Activated CD4-positive, alpha-beta T cell treated with anti-CD3 and anti-CD28 coated beads, Interleukin-2, amount 50 U/mL, for 16 hours (primary cell): Measurements from ENCODE around the gene IL6.
"Not testable (repeated sequence)": the region's sequence is repeated elsewhere in the genome, so short reads cannot be mapped to it uniquely, and the experiment has no call there.

Experiments
- DNase-seq: peaks from one replicate; pipeline ENCODE4 v3.0.0-alpha.2; 2020

Gene IL6

DNA sequence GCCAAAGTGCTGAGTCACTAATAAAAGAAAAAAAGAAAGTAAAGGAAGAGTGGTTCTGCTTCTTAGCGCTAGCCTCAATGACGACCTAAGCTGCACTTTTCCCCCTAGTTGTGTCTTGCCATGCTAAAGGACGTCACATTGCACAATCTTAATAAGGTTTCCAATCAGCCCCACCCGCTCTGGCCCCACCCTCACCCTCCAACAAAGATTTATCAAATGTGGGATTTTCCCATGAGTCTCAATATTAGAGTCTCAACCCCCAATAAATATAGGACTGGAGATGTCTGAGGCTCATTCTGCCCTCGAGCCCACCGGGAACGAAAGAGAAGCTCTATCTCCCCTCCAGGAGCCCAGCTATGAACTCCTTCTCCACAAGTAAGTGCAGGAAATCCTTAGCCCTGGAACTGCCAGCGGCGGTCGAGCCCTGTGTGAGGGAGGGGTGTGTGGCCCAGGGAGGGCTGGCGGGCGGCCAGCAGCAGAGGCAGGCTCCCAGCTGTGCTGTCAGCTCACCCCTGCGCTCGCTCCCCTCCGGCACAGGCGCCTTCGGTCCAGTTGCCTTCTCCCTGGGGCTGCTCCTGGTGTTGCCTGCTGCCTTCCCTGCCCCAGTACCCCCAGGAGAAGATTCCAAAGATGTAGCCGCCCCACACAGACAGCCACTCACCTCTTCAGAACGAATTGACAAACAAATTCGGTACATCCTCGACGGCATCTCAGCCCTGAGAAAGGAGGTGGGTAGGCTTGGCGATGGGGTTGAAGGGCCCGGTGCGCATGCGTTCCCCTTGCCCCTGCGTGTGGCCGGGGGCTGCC lies at the start of gene IL6:
Gene IL6 (plus strand): TSS at position 294 of the 807 bp plus-strand sequence. CDS start 63 bp downstream, at position 357.
- no peak for DNase-seq

DNA sequence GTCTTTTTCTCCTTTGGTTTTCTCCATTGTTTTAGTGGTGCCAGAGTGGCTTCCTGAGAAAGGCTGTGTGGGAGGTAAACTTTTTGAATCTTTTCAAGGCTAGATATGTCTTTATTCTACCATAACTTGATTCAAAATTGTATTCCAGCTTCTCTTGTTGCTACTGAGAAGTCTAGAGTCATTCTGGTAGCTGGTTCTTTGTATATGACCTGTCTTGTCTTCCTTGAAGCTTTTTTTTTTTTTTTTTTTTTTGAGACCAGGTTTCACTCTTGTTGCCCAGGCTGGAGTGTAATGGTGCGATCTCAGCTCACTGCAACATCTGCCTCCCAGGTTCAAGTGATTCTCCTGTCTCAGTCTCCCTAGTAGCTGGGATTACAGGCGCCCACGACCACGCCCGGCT lies 49.7 kb upstream of the IL6 start:
- peak; percentile 72 for DNase-seq

DNA sequence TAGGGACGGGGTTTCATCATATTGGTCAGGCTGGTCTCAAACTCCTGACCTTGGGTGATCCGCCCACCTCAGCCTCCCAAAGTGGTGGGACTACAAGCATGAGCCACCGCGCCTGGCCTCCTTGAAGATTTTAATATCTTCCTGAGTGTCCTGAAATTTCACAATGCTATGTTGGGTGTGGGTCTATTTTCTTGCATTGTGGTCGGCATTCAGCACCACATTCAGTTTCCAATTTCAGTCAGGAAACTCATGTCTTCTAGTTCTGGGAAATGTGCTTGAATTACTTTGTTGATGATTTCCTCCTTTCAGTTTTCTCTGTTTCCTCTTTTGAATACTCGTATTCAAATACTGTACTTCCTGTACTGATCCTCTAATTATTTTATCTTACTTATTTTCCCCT lies 49.3 kb upstream of the IL6 start:
- DNase-seq, result peak; percentile 68

DNA sequence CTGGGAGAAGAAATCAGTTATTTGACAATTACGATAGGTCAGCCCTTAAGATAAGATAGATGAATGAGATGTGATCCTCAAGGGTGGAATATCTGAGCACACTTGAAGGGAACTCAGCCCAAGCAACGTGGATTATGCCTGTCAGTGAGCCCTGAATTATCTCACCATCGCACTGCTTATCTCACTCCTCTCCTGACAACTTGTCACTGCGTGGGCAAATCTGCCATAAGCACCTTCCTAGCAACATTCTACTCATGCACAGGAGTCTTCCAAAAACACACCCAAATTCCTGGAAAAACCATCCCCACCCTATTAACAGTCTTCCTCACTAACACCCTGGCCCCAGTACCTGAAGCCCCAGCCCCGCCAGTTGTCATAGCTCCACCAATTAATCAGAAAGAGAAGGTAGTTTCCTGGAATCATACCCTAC lies 46.5 kb upstream of the IL6 start:
- DNase-seq, result peak; percentile 51

DNA sequence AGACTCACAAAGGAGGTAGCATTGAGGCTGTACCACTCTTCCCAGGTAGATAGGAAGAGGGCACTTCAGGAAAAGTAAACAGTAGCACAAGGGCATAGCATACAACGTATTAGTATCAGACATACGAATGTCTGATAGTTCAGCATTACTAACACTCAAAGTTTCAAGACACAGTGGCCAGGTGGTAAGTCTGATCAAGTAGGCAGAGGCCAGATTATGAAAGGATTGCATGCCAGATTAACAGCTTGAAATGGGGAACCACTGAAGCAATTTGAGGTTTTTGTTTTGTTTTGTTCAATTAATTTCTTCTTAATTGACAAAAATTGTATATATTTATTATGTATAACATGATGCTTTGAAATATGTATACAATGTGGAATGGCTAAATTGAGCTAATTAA lies 45.7 kb upstream of the IL6 start:
- no peak for DNase-seq

DNA sequence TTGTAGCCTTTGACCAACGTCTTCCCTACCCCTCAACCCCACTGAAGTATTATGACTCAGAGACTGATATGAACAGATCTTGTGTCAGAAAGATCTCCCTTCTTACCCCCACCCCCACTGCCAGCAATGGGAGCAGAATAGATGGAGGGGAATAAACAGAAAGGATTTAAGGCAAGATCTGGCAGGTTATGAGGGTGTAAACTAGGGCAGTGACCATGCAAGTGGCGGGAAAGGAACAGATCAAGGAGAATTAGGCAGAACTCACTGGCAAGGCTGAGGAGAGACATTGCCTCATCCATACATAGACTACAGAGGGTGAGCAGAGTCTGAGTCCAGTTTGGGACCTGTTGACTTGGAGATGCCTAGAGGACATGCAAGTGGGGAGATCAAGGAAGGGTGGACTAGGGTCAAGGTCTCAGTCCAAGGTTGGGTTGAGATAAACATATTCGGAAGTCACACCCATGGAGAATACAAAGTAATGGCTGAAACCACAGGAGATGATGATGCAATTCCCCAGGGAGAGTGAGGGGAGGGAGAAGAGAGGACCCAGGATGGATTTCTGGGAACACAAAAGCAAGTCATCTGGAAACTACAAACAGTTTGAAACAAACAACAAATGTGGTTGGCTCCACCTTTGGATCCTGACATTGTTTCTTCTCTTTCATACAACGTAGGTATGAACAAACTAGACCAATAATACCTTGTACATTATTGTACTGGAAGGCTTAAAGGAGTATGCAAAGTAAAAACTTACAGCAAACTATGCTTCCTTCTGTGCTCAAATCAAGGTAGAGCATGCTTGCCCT lies 44.9 kb upstream of the IL6 start:
- DNase-seq, result no peak

DNA sequence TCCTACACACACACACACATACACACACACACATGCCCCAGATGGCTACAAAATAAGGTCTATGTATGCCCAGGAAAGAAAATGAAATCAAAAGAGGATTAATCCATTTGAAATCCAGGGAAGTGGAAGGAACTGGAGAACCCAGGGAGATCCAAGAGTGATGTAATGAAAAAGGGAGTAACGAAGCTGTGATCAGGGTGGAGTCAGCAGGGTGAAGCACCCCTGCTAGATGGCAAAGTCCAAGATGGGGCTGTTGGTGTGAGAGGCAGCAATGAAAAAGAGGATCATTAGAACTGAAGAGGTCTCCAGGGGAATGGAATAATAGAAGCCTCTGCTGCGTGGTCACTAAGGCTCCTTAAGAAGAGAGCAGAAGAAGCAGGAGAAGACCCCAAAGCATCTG lies 43.6 kb upstream of the IL6 start:
- DNase-seq, result no peak

DNA sequence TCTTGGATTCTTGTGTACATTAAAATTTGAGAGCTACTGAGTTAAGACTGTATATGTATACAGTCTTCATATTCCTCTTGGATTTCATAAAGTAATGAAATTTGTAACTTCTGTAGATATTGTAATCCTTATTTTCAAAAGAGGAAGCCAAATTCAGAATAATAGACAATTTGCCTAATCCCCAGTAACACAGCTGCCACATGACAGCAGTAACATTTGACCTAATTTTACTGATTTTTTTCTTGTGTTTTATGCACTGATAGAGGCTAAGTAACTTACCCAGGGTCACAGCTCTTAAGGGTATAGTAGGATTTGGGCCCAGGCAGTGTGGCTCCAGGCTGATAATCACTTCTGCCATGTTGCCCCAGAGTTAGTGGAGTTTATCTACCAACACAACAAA lies 40.4 kb upstream of the IL6 start:
- no peak for DNase-seq

DNA sequence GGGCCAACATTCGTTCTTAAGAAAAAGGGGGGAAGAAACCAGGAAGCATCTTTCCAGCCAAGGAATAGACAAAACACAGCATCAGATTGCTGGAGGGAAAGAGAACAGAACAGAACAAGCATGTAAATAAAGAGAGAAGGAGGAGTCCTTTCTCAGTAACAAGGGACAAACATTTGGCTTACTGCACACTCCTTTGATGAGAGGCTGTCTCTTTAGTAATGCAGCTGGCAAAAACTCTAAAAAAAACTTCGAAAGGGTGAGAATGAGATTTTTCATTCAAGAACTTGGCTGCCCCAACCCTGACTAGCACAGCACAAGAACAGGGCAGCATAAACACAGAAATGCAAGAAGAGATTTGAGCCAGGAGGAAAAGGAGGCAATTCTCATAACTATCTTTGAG lies 38.9 kb upstream of the IL6 start:
- DNase-seq, result no peak

DNA sequence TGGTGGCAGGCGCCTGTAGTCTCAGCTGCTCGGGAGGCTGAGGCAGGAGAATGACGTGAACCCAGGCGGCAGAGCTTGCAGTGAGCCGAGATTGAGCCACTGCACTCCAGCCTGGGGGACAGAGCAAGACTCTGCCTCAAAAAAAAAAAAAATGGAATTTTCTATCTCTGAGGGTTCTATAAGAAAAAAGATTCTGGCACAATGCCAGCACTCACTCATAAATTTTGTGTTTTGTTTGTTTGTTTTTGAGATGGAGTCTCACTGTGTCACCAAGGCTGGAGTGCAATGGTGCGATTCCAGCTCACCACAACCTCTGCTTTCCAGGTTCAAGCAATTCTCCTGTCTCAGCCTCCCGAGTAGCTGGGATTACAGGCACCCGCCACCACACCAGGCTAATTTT lies 38.1 kb upstream of the IL6 start:
- not testable (repeated sequence) for DNase-seq

DNA sequence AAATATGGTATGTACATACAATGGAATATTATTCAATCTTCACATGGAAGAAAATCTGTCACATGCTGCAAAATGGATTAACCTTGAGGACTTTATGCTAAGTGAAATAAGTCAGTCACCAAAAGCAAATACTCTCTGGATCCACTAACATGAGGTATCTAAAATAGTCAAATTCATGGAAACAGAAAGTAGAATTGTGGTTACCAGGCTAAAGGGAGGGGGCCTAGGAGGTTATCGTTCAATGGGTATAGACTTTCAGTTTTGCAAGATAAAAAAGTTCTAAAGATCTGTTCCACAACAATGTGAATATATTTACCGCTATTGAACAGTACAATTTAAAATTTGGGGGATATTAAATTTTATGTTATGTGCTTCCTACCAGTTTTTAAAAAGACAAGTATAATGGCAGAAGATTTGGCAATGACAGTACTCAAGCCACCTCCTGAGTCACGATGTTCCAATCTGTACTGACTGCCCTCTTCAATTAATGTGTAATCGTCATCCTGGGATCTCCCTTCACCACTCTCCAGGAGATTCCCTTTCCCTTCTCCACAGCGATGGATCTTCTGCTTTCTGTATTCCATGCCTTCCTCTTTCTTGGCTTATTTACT lies 32.3 kb upstream of the IL6 start:
- DNase-seq, result peak; percentile 48

DNA sequence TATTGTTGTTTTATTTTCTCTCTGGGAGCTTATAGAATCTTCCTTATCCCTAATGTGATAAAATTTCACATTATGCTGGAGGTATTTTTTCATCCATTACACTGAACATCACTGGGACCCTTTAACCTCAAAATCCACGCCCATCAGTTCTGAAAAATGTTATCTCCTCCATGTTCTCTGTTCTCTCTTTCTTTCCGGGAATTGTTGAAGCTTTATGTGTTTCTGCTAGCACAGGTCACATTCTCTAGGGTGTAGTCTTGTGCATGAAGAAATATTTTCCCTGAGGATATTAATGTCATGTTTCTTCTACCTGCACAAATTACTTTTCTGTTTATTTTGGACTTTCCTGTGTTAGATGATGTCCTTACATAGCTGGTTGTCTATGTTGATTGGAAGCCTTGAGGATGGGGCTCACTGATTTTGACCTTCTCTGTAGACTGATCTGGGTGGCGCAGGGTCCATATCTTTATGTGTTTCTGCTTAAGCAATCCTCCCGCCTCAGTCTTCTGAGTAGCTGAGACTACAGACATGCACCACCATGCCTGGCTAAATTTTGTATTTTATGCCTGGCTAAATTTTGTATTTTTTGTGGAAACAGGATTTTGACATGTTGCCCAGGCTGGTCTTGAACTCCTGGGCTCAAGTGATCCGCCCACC lies 31.4 kb upstream of the IL6 start:
- DNase-seq, result no peak

DNA sequence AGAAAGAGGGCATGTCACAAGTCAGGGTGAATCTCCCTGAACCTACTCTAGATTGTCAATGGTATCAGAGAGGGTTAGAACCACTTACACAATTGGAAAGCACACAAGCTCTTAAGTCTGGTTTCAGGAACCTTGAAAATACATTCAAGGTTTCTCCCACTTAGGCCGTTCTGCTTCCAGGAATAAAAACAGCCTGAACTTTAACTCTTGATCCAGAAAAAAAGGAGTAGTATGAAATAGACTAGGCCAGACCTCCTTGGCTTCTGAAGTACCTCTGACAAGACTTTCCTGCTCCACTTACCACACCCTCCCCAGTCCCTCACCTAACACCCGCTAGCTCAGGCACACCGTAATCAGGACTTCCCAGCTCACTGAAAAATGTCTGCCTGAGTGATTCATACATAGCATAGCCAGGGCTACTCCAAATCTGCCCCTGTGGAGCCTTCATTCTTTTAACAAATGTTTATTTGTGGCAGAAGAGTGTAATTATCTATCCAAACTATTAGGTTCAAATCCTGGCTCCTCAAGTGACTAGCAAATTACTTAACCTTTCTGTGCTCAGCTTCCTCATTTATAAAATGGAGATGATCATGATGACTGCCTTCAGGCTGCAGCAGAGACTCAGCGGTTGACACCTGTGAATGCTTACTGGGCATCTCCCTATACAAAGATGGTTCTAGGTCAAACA lies 30.3 kb upstream of the IL6 start:
- peak; percentile 58 for DNase-seq

DNA sequence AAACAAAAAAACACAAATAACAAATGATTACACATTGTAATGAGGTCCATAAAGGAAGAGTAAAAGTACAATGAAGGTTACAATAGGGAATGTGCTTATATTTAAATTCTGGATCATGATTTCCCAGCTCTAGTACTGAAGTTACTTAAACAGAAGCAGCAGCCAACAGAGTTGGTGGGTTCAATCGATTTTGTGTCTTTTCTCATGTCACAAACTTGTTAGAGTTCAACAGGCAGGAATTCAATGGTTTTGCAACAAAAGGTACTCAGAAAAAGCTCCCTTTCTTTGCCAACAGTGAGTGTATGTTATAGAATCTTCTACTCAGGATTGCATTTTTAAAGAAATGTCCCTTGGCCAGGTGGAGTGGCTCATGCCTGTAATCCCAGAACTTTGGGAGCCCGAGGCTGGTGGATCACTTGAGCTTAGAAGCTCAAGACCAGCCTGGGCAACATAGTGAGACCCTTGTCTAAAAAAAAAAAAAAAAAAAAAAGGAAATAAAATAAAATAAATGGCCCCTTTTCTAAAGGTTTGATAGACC lies 29.6 kb upstream of the IL6 start:
- no peak for DNase-seq

DNA sequence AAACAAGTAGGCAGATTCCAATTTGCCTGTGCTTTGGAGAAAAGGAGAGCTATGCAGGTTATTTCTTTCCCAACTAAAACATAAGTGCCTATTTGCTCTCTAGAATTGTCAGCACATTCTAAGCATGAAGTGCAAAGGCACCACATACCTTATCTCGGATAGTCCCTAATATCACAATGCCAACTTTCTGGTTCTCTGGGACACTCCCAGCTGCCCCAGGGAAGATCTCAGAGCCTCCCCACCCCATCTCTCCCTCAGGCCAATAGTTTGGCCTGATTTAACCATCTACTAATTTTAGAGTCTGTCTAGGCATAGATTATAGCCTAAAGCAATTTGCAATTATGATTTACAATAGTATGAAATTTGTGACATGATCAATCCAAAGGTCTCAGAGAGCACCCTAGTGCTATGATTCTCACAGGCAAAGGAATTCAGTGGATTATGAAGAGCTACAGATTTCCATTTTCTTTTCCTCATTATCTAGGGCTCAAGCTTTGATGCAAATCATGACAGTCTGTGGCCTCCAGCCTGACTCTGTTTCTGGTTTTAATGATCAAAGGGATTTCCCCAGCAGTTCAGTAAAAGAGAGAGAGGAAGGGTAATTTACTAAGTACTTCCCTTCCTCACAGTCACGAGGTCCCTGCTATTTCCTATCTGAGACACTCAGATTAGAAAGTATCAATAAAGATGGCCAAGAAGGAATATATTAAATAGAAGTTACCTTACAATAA lies 29.0 kb upstream of the IL6 start:
- peak; percentile 82 for DNase-seq

DNA sequence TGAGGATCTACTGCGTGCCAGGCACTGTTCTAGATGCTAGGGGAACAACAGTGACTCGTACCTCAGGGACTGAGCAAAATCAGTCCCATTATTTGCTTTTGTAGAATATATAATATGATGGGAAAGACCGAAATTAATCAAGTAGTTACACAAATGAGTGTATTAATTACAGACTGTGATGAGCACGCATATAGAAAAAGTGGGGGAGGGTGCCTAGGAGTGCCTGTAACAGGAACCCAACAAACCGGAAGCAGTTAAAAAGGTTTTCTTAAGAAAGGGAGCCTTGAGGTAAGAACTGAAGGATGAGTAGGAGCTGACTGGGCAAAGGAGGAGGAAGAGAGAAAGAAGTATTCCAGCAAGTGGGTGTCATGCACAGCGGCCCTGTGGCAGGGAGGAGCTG lies 28.2 kb upstream of the IL6 start:
- DNase-seq, result peak; percentile 83

DNA sequence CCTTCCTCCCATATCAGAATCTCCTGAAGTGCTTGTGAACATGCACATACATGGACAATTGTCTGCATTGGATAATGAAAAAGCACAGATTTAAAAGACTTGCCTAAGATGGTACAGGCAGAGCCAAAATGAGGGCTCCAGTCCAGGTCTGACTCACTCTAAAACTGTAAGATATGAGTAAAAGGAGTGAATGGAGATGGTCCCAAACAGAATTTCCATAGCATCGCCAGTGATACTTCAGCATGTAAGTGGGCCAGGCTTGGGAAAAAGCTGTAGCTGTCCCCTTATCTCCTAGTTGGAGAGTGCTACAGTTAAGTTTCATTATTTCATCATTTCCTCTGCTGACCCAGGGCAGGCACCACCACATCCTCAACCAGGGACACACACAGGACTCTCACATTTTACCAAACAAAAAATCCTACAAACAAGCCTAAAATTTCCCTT lies 26.4 kb upstream of the IL6 start:
- DNase-seq, result peak; percentile 43

DNA sequence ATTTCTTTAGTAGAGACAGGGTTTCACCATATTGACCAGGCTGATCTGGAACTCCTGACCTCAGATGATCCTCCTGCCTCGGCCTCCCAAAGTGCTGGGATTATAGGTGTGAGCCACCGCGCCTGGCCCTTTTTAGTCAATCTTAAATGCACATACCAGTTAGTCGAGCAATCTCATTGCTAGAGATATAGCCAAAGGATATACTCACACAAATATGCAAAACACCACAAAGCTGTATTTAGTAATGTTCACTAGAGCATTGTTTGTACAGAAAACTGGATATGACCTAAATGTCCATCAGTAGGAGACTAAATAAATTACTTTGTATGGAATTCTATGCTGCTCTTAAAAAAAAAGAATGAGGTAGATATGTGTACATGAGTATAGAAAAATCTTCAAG lies 24.5 kb upstream of the IL6 start:
- DNase-seq, result no peak

DNA sequence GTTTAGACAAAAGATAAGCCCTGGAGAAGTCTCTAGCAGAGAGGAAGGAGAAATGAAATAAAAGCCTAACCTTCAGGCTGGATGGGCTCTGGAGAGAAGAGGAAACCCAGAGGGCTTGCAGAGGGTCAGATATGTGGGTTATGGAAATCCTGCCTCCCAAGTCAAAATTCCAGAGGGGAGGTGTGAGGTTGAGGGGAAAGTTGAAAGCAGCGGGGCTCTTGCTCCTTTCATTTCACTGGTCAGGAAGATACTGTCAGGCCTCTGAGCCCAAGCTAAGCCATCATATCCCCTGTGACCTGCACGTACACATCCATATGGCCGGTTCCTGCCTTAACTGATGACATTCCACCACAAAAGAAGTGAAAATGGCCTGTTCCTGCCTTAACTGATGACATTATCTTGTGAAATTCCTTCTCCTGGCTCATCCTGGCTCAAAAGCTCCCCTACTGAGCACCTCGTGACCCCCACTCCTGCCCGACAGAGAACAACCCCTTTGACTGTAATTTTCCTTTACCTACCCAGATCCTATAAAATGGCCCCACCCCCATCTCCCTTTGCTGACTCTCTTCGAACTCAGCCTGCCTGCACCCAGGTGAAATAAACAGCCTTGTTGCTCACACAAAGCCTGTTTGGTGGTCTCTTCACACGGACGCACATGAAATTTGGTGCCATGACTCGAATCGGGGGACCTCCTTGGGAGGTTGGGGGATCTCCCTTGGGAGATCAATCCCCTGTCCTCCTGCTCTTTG lies 23.7 kb upstream of the IL6 start:
- not testable (repeated sequence) for DNase-seq

DNA sequence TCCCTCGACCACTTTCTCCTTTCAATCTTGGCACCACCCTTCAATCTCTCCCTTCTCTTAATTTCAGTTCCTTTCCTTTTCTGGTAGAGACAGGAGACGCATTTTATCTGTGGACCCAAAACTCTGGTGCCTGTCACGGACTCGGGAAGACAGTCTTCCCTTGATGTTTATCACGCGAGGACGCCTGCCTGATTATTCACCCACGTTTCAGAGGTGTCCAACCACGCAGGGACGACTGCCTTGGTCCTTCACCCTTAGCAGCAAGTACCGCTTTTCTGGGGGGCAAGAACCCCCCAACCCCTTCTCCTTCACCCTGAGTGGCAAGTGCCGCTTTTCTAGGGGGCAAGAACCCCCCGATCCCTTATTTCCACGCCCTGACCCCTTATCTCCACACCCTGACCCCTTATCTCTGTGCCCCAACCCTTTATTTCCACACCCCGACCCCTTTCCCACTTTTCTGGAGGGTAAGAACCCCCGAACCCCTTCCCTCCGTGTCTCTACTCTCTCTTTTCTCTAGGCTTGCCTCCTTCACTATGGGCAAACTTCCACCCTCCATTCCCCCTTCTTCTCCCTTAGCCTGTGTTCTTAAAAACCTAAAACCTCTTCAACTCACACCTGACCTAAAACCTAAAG lies 22.9 kb upstream of the IL6 start:
- not testable (repeated sequence) for DNase-seq
